OCI-LY3 (cell line): ENCODE measurements around the gene LRP1-AS.

Experiments
- CTCF ChIP-seq: fragments of 200-600, 300-600 bp; sonication (generic); IDR thresholded peaks from 2 replicates; pipeline ENCODE4 v1.5.1; 2014; ENCODE audit warnings: antibody characterized with exemption, low read length, low read depth
- EZH2phosphoT487 ChIP-seq: fragments of 200-600 bp; shearing (Covaris generic); IDR thresholded peaks from 2 replicates; pipeline ENCODE4 v1.6.1; 2018; ENCODE audit warnings: antibody characterized with exemption, mixed run types, low read depth

- TF ChIP-seq CTCF (no peak), EZH2phosphoT487 (no peak)
These were observed 23.6 kb downstream of the LRP1-AS start for GRCh38 chr12:57123813-57124212.
